HepG2 (cell line): ENCODE results near the gene VAMP2. TPM values are rescaled to one million over a fixed set of nuclear protein-coding genes. Genes with fewer than 3 reads are reported as not detected.

Experiments
- BHLHE40 ChIP-seq: IDR thresholded peaks from 2 replicates; pipeline ENCODE4 v1.6.1; 2011; ENCODE audit warnings: low read length, improper control_type of control experiment
- CCAR2 ChIP-seq: fragments of 200-400 bp; formaldehyde crosslinking; optimal IDR thresholded peaks from 2 replicates; pipeline ENCODE3; 2018; ENCODE audit warnings: low read depth, mild to moderate bottlenecking, low read length, moderate library complexity
- FOXK2 ChIP-seq: fragments of 450-650 bp; IDR thresholded peaks from 2 replicates; pipeline ENCODE4 v1.6.1; 2016
- NFE2L1 ChIP-seq: sonication (generic); formaldehyde crosslinking; IDR thresholded peaks from 2 replicates; pipeline ENCODE4 v1.4.0; 2020; ENCODE audit warnings: missing genetic modification reagents, mild to moderate bottlenecking, borderline replicate concordance
- NR2F2 ChIP-seq: IDR thresholded peaks from 2 replicates; pipeline ENCODE4 v1.6.1; 2012; ENCODE audit warnings: low read depth, inconsistent platforms, borderline replicate concordance
- SMC3 ChIP-seq: IDR thresholded peaks from 2 replicates; pipeline ENCODE4 v1.6.1; 2011; ENCODE audit warnings: low read length, improper control_type of control experiment
- TMF1 ChIP-seq: sonication (generic); formaldehyde crosslinking; IDR thresholded peaks from 2 replicates; pipeline ENCODE4 v1.8.1; 2022; ENCODE audit warnings: low read depth, missing genetic modification reagents
- ZBTB40 ChIP-seq, 2 experiments: fragments of 450-650 bp in 1 of 2; sonication (generic) in 1 of 2; formaldehyde crosslinking in 1 of 2; IDR thresholded peaks; 2 replicates each; pipeline versions ENCODE4 v1.6.1 to v1.8.0; 2016 to 2022; ENCODE audit warnings: antibody characterized with exemption in 1 of 2, mild to moderate bottlenecking in 1 of 2, missing genetic modification reagents in 1 of 2
- ZNF225 ChIP-seq: sonication (generic); formaldehyde crosslinking; IDR thresholded peaks from 2 replicates; pipeline ENCODE4 v1.4.0; 2020; ENCODE audit warnings: mild to moderate bottlenecking, missing genetic modification reagents
- ZNF253 ChIP-seq: sonication (generic); formaldehyde crosslinking; IDR thresholded peaks from 2 replicates; pipeline ENCODE4 v1.8.0; 2022; ENCODE audit warnings: mild to moderate bottlenecking, missing genetic modification reagents, borderline replicate concordance
- ZNF292 ChIP-seq: sonication (generic); formaldehyde crosslinking; IDR thresholded peaks from 2 replicates; pipeline ENCODE4 v1.8.1; 2022; ENCODE audit warnings: mild to moderate bottlenecking, low read depth, missing genetic modification reagents, borderline replicate concordance
- ZNF563 ChIP-seq: sonication (generic); formaldehyde crosslinking; IDR thresholded peaks from 2 replicates; pipeline ENCODE4 v1.8.0; 2022; ENCODE audit warnings: mild to moderate bottlenecking, moderate library complexity, missing genetic modification reagents
- ZNF713 ChIP-seq: sonication (generic); formaldehyde crosslinking; IDR thresholded peaks from 2 replicates; pipeline ENCODE4 v1.4.0; 2020; ENCODE audit warnings: mild to moderate bottlenecking, missing genetic modification reagents
- polyA plus RNA-seq, 8 experiments: library from polyadenylated mRNA; depleted of rRNA in 3 of 8; stranded (reverse) in 7 of 8; unstranded in 1 of 8; fragments of >200 nt; fragmentation: Illumina TruSeq in 4 of 8; extraction: Trizol in 4 of 8; gene quantifications; 2 replicates each; pipeline versions ENCODE4 v1.2.1 to v1.2.3, GENCODE V29; 2011 to 2016; ENCODE audit warnings: low read depth in 4 of 8, missing spikeins in 1 of 8, mixed read lengths in 1 of 8; ENCODE audit not compliant: insufficient read depth in 1 of 8
- total RNA-seq, 5 experiments: library from RNA; depleted of rRNA; stranded (reverse); fragments of >200 nt; fragmentation: Illumina TruSeq; extraction: Trizol; gene quantifications; 2 replicates each; pipeline ENCODE4 v1.2.3, GENCODE V29; 2016; ENCODE audit warnings: low read depth in 1 of 5
- TF ChIP-seq, protein P1 (sequence below): sonication (generic); formaldehyde crosslinking; IDR thresholded peaks from 2 replicates; pipeline ENCODE4 v1.5.0; 2020; ENCODE audit warnings: missing genetic modification reagents, mild to moderate bottlenecking, borderline replicate concordance
- TF ChIP-seq, protein P2 (sequence below): sonication (generic); formaldehyde crosslinking; IDR thresholded peaks from 2 replicates; pipeline ENCODE4 v1.5.1; 2020; ENCODE audit warnings: missing genetic modification reagents, mild to moderate bottlenecking, borderline replicate concordance
- TF ChIP-seq, protein P3 (sequence below): sonication (generic); formaldehyde crosslinking; IDR thresholded peaks from 2 replicates; pipeline ENCODE4 v1.4.0; 2020; ENCODE audit warnings: missing genetic modification reagents, low read depth, mild to moderate bottlenecking, borderline replicate concordance

The VAMP2 gene
- total and polyA plus RNA-seq, 2 of the 13 experiments (the other 11 are each of a cell fraction or from before 2014, with no cell fraction given) = 3.9 to 17.2 TPM

- TF ChIP-seq, protein P1, sequence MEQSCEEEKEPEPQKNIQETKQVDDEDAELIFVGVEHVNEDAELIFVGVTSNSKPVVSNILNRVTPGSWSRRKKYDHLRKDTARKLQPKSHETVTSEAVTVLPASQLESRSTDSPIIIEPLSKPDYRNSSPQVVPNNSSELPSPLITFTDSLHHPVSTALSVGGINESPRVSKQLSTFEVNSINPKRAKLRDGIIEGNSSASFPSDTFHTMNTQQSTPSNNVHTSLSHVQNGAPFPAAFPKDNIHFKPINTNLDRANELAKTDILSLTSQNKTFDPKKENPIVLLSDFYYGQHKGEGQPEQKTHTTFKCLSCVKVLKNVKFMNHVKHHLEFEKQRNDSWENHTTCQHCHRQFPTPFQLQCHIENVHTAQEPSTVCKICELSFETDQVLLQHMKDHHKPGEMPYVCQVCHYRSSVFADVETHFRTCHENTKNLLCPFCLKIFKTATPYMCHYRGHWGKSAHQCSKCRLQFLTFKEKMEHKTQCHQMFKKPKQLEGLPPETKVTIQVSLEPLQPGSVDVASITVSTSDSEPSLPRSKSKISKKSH (CRISPR knock-in tag) = no peak
- no peak for TF ChIP-seq ZNF225
- no peak for TF ChIP-seq ZNF292
- TF ChIP-seq, protein P2, sequence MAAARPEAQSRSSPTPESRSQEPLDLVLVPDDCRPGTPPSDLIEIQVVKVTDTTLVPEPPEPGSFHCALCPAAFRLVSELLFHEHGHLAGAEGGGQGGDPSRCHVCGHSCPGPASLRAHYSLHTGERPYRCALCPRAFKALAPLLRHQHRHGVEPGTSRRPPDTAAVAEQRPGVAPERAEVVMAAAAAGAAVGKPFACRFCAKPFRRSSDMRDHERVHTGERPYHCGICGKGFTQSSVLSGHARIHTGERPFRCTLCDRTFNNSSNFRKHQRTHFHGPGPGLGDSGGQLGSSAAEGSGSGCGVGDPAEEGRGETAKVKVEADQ (CRISPR knock-in tag) = peak; percentile 72
- TF ChIP-seq, protein P3, sequence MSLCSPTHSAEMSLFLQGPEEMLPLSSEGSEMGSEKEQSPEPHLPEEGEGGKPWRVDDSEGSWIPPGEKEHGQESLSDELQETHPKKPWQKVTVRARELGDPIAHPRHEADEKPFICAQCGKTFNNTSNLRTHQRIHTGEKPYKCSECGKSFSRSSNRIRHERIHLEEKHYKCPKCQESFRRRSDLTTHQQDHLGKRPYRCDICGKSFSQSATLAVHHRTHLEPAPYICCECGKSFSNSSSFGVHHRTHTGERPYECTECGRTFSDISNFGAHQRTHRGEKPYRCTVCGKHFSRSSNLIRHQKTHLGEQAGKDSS (CRISPR knock-in tag) = no peak
- TF ChIP-seq ZNF713 (CRISPR knock-in tag) = no peak
- no peak for TF ChIP-seq CCAR2
- TF ChIP-seq NR2F2 = peak; percentile 88
- TF ChIP-seq TMF1 = peak; percentile 85
- peak; percentile 96 for TF ChIP-seq BHLHE40
- TF ChIP-seq ZNF563 = no peak
- 0 out of 2 replicates have a peak, but pooled peaks have one; percentile 21 for TF ChIP-seq FOXK2
- no peak for TF ChIP-seq NFE2L1
- 0 out of 2 replicates have a peak, but pooled peaks have one; percentile 20 for TF ChIP-seq ZBTB40 (IDR thresholded peaks at IDR 0.05)
- TF ChIP-seq ZBTB40 (CRISPR knock-in tag; IDR thresholded peaks at IDR 0.05) = no peak; the same call in 1 of the 2 replicates
- TF ChIP-seq SMC3 = no peak
- peak; percentile 66; the same call in 1 of the 2 replicates for TF ChIP-seq ZNF253 (CRISPR knock-in tag)
These were observed 10.5 kb upstream of the VAMP2 start (continued) for GRCh38 chr17:8173056-8173870.
